Nephron (organoid): ENCODE data around the gene MTR.

Experiments used
- H3K27ac Mint-ChIP-seq, 3 experiments: 2 replicates each; pipeline ENCODE4 v1.8.0; 2020; ENCODE audit warnings: mixed read lengths in 3 of 3, mild to moderate bottlenecking in 2 of 3, moderate library complexity in 1 of 3
- H3K27me3 Mint-ChIP-seq: 2 replicates; pipeline ENCODE4 v1.8.0; 2021; ENCODE audit warnings: low read depth, mild to moderate bottlenecking, moderate library complexity, mixed read lengths
- H3K36me3 Mint-ChIP-seq: 2 replicates; pipeline ENCODE4 v1.8.0; 2020; ENCODE audit warnings: low read depth, mixed read lengths
- H3K4me1 Mint-ChIP-seq: 2 replicates; pipeline ENCODE4 v1.8.0; 2020; ENCODE audit warnings: mixed read lengths
- H3K4me3 Mint-ChIP-seq, 3 experiments: 2 replicates each; pipeline ENCODE4 v1.8.0; 2020; ENCODE audit warnings: mild to moderate bottlenecking in 3 of 3, mixed read lengths in 3 of 3, moderate library complexity in 2 of 3
- H3K9me3 Mint-ChIP-seq: 2 replicates; pipeline ENCODE4 v1.8.0; 2020; ENCODE audit warnings: mixed read lengths
- CTCF ChIP-seq, 3 experiments: fragments of 200-600 bp; sonication (generic); IDR thresholded peaks; one replicate each; pipeline ENCODE4 v1.5.0; 2021; ENCODE audit warnings: antibody characterized with exemption in 3 of 3; ENCODE audit not compliant: unreplicated experiment in 3 of 3

Gene MTR

GRCh38 chr1:236795035-236795756 is at the start of gene MTR:
TSS of gene MTR (plus strand) at chr1:236795292. CDS start at chr1:236795704, 412 bp downstream.
- peaks cover 11% of the 10 kb centered on the region for H3K4me1 Mint-ChIP-seq
- peak within 1 kb of the TSS; percentile 81 to 95 (median 94) for H3K27ac Mint-ChIP-seq
- H3K9me3 Mint-ChIP-seq = no peaks in the 10 kb centered on the region
- H3K4me3 Mint-ChIP-seq = peak within 1 kb of the TSS; percentile 92 to 96 (median 94)
- no peaks in the 10 kb centered on the region for H3K36me3 Mint-ChIP-seq
- TF ChIP-seq CTCF (IDR thresholded peaks at IDR 0.05; ENCODE audit: unreplicated experiment in 3 of 3) = peak in 1 of 3 experiments; percentile 15
- H3K27me3 Mint-ChIP-seq = peaks cover 8% of the 10 kb centered on the region

GRCh38 chr1:236746785-236747184 is 48.3 kb upstream of the MTR start:
- no peak for TF ChIP-seq CTCF (IDR thresholded peaks at IDR 0.05; ENCODE audit: unreplicated experiment in 3 of 3)
- Mint-ChIP-seq H3K36me3 (no peaks in the 10 kb centered on the region), H3K4me3 (no peak overlapping the region), H3K4me1 (no peaks in the 10 kb centered on the region), H3K9me3 (no peaks in the 10 kb centered on the region), H3K27me3 (no peaks in the 10 kb centered on the region), H3K27ac (no peak overlapping the region)

- Mint-ChIP-seq H3K4me3 (no peak overlapping the region), H3K27ac (no peak overlapping the region), H3K36me3 (no peaks in the 10 kb centered on the region), H3K9me3 (no peaks in the 10 kb centered on the region), H3K4me1 (no peaks in the 10 kb centered on the region), H3K27me3 (no peaks in the 10 kb centered on the region)
- no peak for TF ChIP-seq CTCF (IDR thresholded peaks at IDR 0.05; ENCODE audit: unreplicated experiment in 3 of 3)
Measured at GRCh38 chr1:236747311-236747985, 47.6 kb upstream of the MTR start.

GRCh38 chr1:236748268-236748870 is 46.7 kb upstream of the MTR start:
- Mint-ChIP-seq H3K27ac (no peak overlapping the region), H3K4me1 (no peaks in the 10 kb centered on the region), H3K27me3 (no peaks in the 10 kb centered on the region), H3K9me3 (no peaks in the 10 kb centered on the region), H3K4me3 (no peak overlapping the region), H3K36me3 (no peaks in the 10 kb centered on the region)
- peak; percentile 8 to 21 (median 13) for TF ChIP-seq CTCF (IDR thresholded peaks at IDR 0.05; ENCODE audit: unreplicated experiment in 3 of 3)

GRCh38 chr1:236750928-236751327 is 44.2 kb upstream of the MTR start:
- Mint-ChIP-seq H3K9me3 (no peaks in the 10 kb centered on the region), H3K4me3 (no peak overlapping the region), H3K4me1 (no peaks in the 10 kb centered on the region), H3K36me3 (no peaks in the 10 kb centered on the region), H3K27ac (no peak overlapping the region), H3K27me3 (no peaks in the 10 kb centered on the region)
- no peak for TF ChIP-seq CTCF (IDR thresholded peaks at IDR 0.05; ENCODE audit: unreplicated experiment in 3 of 3)
